Neural progenitor cell (in vitro differentiated cells): ENCODE data around the gene GABARAP. TPM values are rescaled to one million over a fixed set of nuclear protein-coding genes. Genes with fewer than 3 reads are reported as not detected.

Experiments used
- DNase-seq: peaks from one replicate; pipeline ENCODE4 v3.0.0-alpha.2; 2016; ENCODE audit warnings: low spot score
- H2AFZ ChIP-seq: fragments of 200-600 bp; sonication (generic); replicated peaks from 2 replicates; pipeline ENCODE4 v1.6.1; 2016; ENCODE audit warnings: antibody characterized with exemption
- H3F3A ChIP-seq: fragments of 200-600 bp; sonication (generic); 2 replicates; pipeline ENCODE4 v1.6.1; 2016; ENCODE audit warnings: antibody characterized with exemption, low read depth
- H3K27ac ChIP-seq: fragments of 200-600 bp; sonication (generic); 2 replicates; pipeline ENCODE4 v1.5.1; 2016; ENCODE audit warnings: mild to moderate bottlenecking
- H3K27me3 ChIP-seq: fragments of 200-600 bp; sonication (generic); 2 replicates; pipeline ENCODE4 v1.6.1; 2016; ENCODE audit warnings: mild to moderate bottlenecking, moderate library complexity
- H3K36me3 ChIP-seq: fragments of 200-600 bp; sonication (generic); 2 replicates; pipeline ENCODE4 v1.5.1; 2016
- H3K4me1 ChIP-seq: fragments of 200-600 bp; sonication (generic); 2 replicates; pipeline ENCODE4 v1.6.1; 2016; ENCODE audit warnings: mixed run types
- H3K4me2 ChIP-seq: fragments of 200-600 bp; sonication (generic); 2 replicates; pipeline ENCODE4 v1.6.1; 2016
- H3K4me3 ChIP-seq: fragments of 200-600 bp; sonication (generic); 2 replicates; pipeline ENCODE4 v1.5.1; 2016
- H3K79me2 ChIP-seq: fragments of 200-600 bp; sonication (generic); 2 replicates; pipeline ENCODE4 v1.6.1; 2016; ENCODE audit warnings: low read depth
- H3K9ac ChIP-seq: fragments of 200-600 bp; sonication (generic); 2 replicates; pipeline ENCODE4 v1.6.1; 2016
- H3K9me3 ChIP-seq: fragments of 200-600 bp; sonication (generic); 2 replicates; pipeline ENCODE4 v1.5.1; 2016; ENCODE audit warnings: low read depth
- H4K20me1 ChIP-seq: fragments of 200-600 bp; sonication (generic); 2 replicates; pipeline ENCODE4 v1.6.1; 2016; ENCODE audit warnings: low read depth
- H3K27ac Mint-ChIP-seq: 3 replicates; pipeline ENCODE4 v1.8.0; 2021; ENCODE audit warnings: mixed read lengths
- H3K27me3 Mint-ChIP-seq: 2 replicates; pipeline ENCODE4 v1.8.0; 2022; ENCODE audit warnings: low read depth, mild to moderate bottlenecking, inconsistent platforms, moderate library complexity, mixed read lengths; ENCODE audit not compliant: insufficient read depth
- H3K36me3 Mint-ChIP-seq: 3 replicates; pipeline ENCODE4 v1.8.0; 2021; ENCODE audit warnings: mixed read lengths
- H3K4me1 Mint-ChIP-seq: 3 replicates; pipeline ENCODE4 v1.8.0; 2021; ENCODE audit warnings: mixed read lengths
- H3K4me3 Mint-ChIP-seq: 3 replicates; pipeline ENCODE4 v1.8.0; 2021; ENCODE audit warnings: mild to moderate bottlenecking, moderate library complexity, mixed read lengths
- H3K9me3 Mint-ChIP-seq: 3 replicates; pipeline ENCODE4 v1.8.0; 2020; ENCODE audit warnings: mixed read lengths
- EZH2 ChIP-seq: fragments of 200-600 bp; sonication (generic); IDR thresholded peaks from 2 replicates; pipeline ENCODE4 v1.6.1; 2017; ENCODE audit warnings: antibody characterized with exemption, mild to moderate bottlenecking, moderate library complexity
- EZH2phosphoT487 ChIP-seq: fragments of 200-600 bp; sonication (generic); IDR thresholded peaks from 2 replicates; pipeline ENCODE4 v1.6.1; 2017; ENCODE audit warnings: antibody characterized with exemption
- microRNA counts: library from miRNA; unstranded; fragments of <30 nt; microRNA quantifications from one replicate; lab custom pipeline; 2016
- microRNA-seq: library from miRNA; unstranded; fragments of <30 nt; microRNA quantifications from one replicate; pipeline ENCODE4, GENCODE V29; 2016
- small RNA-seq: library from RNA; depleted of rRNA; stranded (forward); fragments of <200 nt; gene quantifications from one replicate; pipeline ENCODE3, GENCODE V24; 2015
- total RNA-seq: library from RNA; depleted of rRNA; stranded (reverse); fragments of >200 nt; gene quantifications from 2 replicates; pipeline ENCODE4 v1.2.3, GENCODE V29; 2015; ENCODE audit warnings: low replicate concordance
- TF ChIP-seq, protein P1 (sequence below): fragments of 200-600 bp; sonication (generic); IDR thresholded peaks from 2 replicates; pipeline ENCODE4 v1.5.1; 2017; ENCODE audit warnings: antibody characterized with exemption, mild to moderate bottlenecking

Gene GABARAP
- total RNA-seq, 1 donor from 2014 or later, result 225 TPM

DNA sequence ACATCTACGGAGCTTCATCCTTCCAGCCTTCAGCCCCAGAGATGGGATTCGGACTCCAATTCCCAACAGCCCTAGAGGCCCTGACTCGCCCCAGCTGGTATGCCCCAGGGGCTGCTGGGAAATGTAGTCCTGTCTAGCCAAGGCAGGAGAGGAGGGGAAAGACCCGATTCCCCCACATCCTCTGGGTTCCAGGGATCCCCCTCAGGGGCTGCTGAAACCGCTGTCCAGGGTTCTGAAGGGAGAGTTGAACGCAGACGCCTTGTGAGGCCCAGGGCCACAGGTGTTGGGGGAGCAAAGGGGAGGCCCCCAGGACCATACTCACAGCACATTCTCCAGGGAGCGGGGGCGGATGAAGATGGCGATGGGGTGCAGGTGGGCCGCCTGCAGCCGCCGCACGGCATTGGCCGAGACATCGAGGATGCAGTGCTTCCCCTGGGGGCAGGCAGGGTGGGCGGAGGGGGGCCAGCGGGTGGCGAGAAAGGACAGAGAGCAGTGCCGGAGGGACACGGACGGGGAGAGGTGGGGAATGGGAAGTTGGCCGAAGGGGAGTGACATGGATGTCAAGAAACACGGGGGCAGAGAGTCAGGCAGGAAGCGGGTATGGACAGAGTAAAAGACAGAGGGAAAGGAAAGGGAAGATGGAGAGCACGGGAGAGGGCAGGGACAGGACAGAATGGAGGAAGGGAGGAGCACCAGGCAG is 50.5 kb downstream of the GABARAP start:
- Histone ChIP-seq H3K27ac (no peak overlapping the region), H4K20me1 (peaks cover 14% of the 10 kb centered on the region), H3K9me3 (no peaks in the 10 kb centered on the region), H3K4me3 (no peak overlapping the region), H3K36me3 (no peaks in the 10 kb centered on the region), H3K79me2 (no peaks in the 10 kb centered on the region), H3K9ac (no peak overlapping the region), H3K4me1 (no peaks in the 10 kb centered on the region), H2AFZ (no peak overlapping the region), H3F3A (peaks cover 3% of the 10 kb centered on the region), H3K27me3 (no peaks in the 10 kb centered on the region), H3K4me2 (no peak overlapping the region)
- no peaks in the 10 kb centered on the region for H3K9me3 Mint-ChIP-seq
- DNase-seq, result peak; percentile 86
- peaks cover 35% of the 10 kb centered on the region for H3K36me3 Mint-ChIP-seq
- TF ChIP-seq EZH2 (no peak), EZH2phosphoT487 (no peak)
- TF ChIP-seq, protein P1, sequence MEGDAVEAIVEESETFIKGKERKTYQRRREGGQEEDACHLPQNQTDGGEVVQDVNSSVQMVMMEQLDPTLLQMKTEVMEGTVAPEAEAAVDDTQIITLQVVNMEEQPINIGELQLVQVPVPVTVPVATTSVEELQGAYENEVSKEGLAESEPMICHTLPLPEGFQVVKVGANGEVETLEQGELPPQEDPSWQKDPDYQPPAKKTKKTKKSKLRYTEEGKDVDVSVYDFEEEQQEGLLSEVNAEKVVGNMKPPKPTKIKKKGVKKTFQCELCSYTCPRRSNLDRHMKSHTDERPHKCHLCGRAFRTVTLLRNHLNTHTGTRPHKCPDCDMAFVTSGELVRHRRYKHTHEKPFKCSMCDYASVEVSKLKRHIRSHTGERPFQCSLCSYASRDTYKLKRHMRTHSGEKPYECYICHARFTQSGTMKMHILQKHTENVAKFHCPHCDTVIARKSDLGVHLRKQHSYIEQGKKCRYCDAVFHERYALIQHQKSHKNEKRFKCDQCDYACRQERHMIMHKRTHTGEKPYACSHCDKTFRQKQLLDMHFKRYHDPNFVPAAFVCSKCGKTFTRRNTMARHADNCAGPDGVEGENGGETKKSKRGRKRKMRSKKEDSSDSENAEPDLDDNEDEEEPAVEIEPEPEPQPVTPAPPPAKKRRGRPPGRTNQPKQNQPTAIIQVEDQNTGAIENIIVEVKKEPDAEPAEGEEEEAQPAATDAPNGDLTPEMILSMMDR, result no peak
- peaks cover 7% of the 10 kb centered on the region for H3K27me3 Mint-ChIP-seq
- peaks cover 14% of the 10 kb centered on the region for H3K4me1 Mint-ChIP-seq
- no peak overlapping the region for H3K4me3 Mint-ChIP-seq
- H3K27ac Mint-ChIP-seq, result peak overlapping the region; percentile 78

DNA sequence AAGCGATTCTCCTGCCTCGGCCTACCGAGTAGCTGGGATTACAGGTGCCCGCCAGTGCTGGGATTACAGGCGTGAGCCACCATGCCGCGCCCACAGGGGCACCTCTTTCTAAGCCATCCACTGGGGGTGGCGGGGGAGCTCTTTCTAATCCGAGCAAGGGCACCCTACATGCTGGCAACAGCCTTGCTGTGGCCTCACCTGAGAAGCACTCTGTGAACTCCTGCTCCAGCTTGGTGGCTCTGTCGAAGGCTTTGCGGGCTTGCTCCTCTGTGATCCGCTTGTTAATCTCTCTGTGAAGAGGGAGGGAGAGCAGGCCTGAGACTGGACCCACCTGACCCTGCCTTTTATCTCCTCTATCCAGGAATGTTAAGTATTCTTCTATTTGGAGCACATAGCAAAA is 51.2 kb downstream of the GABARAP start:
- H3K27me3 Mint-ChIP-seq, result peaks cover 11% of the 10 kb centered on the region
- no peak overlapping the region for H3K27ac ChIP-seq
- TF ChIP-seq EZH2phosphoT487, result no peak
- TF ChIP-seq EZH2, result no peak
- TF ChIP-seq, protein P1, result no peak
- peaks cover 14% of the 10 kb centered on the region for H3K4me1 Mint-ChIP-seq
- H3K36me3 ChIP-seq, result no peaks in the 10 kb centered on the region
- no peak overlapping the region for H3K27ac Mint-ChIP-seq
- no peaks in the 10 kb centered on the region for H3K9me3 ChIP-seq
- peaks cover 14% of the 10 kb centered on the region for H4K20me1 ChIP-seq
- no peaks in the 10 kb centered on the region for H3K4me1 ChIP-seq
- no peaks in the 10 kb centered on the region for H3K27me3 ChIP-seq
- DNase-seq, result no peak
- peak overlapping the region; percentile 24 for H3K4me3 Mint-ChIP-seq
- H3F3A ChIP-seq, result peaks cover 8% of the 10 kb centered on the region
- H3K36me3 Mint-ChIP-seq, result peaks cover 32% of the 10 kb centered on the region
- H3K79me2 ChIP-seq, result no peaks in the 10 kb centered on the region
- H3K9ac ChIP-seq, result no peak overlapping the region
- H2AFZ ChIP-seq, result no peak overlapping the region
- H3K9me3 Mint-ChIP-seq, result no peaks in the 10 kb centered on the region
- no peak overlapping the region for H3K4me3 ChIP-seq
- H3K4me2 ChIP-seq, result no peak overlapping the region

DNA sequence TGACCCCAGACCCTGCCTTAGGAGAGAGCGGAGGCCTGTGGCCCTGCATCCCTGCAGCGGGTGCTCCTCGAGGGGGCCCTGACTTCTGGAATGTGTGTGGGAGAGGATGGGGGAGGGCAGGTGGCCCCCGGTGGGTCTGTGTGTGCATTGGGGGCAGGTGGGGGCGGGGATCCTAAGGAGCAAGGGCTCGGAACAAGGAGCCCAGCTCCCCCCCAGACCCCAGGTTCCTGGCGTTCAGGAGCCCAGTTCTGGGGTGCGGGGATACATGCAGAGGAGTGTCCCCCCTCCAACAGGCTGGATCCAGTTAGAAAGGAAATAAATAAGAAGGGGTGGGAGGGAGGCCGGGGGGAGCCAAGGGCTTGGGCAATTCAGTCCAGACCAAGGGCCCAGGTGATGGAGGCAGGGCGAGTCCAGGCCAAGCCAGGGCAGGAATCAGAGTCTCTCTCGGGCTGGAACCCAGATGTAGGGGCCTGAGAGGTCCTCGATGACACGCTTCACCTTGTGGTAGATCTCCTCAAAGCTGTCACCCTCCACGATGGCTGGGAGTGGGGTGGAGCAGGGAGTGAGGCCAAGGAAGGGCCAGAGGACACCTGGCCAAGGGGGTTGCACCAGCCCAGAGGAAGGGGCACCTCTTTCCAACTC is 51.9 kb downstream of the GABARAP start:
- Histone ChIP-seq H3K27me3 (no peaks in the 10 kb centered on the region), H3K36me3 (no peaks in the 10 kb centered on the region), H3K4me3 (no peak overlapping the region), H3F3A (peaks cover 8% of the 10 kb centered on the region), H3K4me1 (no peaks in the 10 kb centered on the region), H3K9me3 (no peaks in the 10 kb centered on the region), H4K20me1 (peaks cover 14% of the 10 kb centered on the region), H3K27ac (no peak overlapping the region), H3K4me2 (no peak overlapping the region), H3K79me2 (no peaks in the 10 kb centered on the region), H2AFZ (no peak overlapping the region), H3K9ac (no peak overlapping the region)
- H3K27me3 Mint-ChIP-seq, result peaks cover 7% of the 10 kb centered on the region
- no peak overlapping the region for H3K27ac Mint-ChIP-seq
- H3K4me3 Mint-ChIP-seq, result no peak overlapping the region
- TF ChIP-seq, protein P1, result no peak
- TF ChIP-seq EZH2phosphoT487 (no peak), EZH2 (no peak)
- peaks cover 14% of the 10 kb centered on the region for H3K4me1 Mint-ChIP-seq
- no peaks in the 10 kb centered on the region for H3K9me3 Mint-ChIP-seq
- DNase-seq, result no peak
- H3K36me3 Mint-ChIP-seq, result peaks cover 30% of the 10 kb centered on the region

MicroRNAs within 50 kb of the gene (microRNA counts, 767-probe panel; counts per million panel counts)
- microRNA hsa-miR-324-3p (lab: Ali Mortazavi, UCI), result 460 counts per million, percentile 90 among the panel's probes with 10 or more counts
- 460 counts per million, percentile 90 among the panel's probes with 10 or more counts for microRNA hsa-miR-324-5p (lab: Ali Mortazavi, UCI)

Small RNA genes within 50 kb of the gene (microRNA-seq; reads per million reads assigned to microRNA genes)
- gene MIR324, result 249 reads per million, percentile 84 among the genes with 10 or more reads in this experiment

Small RNA genes within 50 kb of the gene (small RNA-seq; reads per million reads assigned to genes)
- gene AC120057.4 (not detected), gene MIR324 (0.18 reads per million), gene RF00019 (not detected)

Other genes with a start within 250 kb of the GABARAP start
- 0.21 and 0.40 TPM in 2 replicates for gene ALOX12, start 246.4 kb downstream of the GABARAP start, total RNA-seq
- 104 and 137 TPM in 2 replicates for gene RNASEK, start 229.8 kb downstream of the GABARAP start, total RNA-seq
- 3.8 and 5.3 TPM in 2 replicates for gene BCL6B, start 219.4 kb downstream of the GABARAP start, total RNA-seq
- gene SLC16A13, start 206.4 kb downstream of the GABARAP start, total RNA-seq, result 1.4 TPM in 1 of 2 replicates, not detected in the other
- not detected in 2 replicates for gene SLC16A11, start 198.4 kb downstream of the GABARAP start, total RNA-seq
- not detected in 2 replicates for gene CLEC10A, start 162.2 kb downstream of the GABARAP start, total RNA-seq
- not detected in 2 replicates for gene ASGR2, start 127.6 kb downstream of the GABARAP start, total RNA-seq
- 3.1 and 4.4 TPM in 2 replicates for gene ASGR1, start 63.1 kb downstream of the GABARAP start, total RNA-seq
- 23.5 and 50.5 TPM in 2 replicates for gene DLG4, start 22.6 kb downstream of the GABARAP start, total RNA-seq
- gene ACADVL, start 22.5 kb downstream of the GABARAP start, total RNA-seq, result 86.7 and 194 TPM in 2 replicates
- gene DVL2, start 7.9 kb downstream of the GABARAP start, total RNA-seq, result 43.9 and 113 TPM in 2 replicates
- gene PHF23, start 3.0 kb downstream of the GABARAP start, total RNA-seq, result 31.6 and 59.1 TPM in 2 replicates
- gene CTDNEP1, start 9.3 kb upstream of the GABARAP start, total RNA-seq, result 46.5 and 55.3 TPM in 2 replicates
- gene ELP5, start 9.8 kb upstream of the GABARAP start, total RNA-seq, result 17.5 and 42.2 TPM in 2 replicates
- 0.32 and 1.3 TPM in 2 replicates for gene CLDN7, start 20.0 kb upstream of the GABARAP start, total RNA-seq
- gene SLC2A4, start 39.3 kb upstream of the GABARAP start, total RNA-seq, result 1.7 and 7.3 TPM in 2 replicates
- gene YBX2, start 52.2 kb upstream of the GABARAP start, total RNA-seq, result 2.7 and 9.1 TPM in 2 replicates
- gene EIF5A, start 65.2 kb upstream of the GABARAP start, total RNA-seq, result 251 and 370 TPM in 2 replicates
- 20.5 and 41.8 TPM in 2 replicates for gene GPS2, start 72.9 kb upstream of the GABARAP start, total RNA-seq
- 5.1 and 26.3 TPM in 2 replicates for gene NEURL4, start 86.9 kb upstream of the GABARAP start, total RNA-seq
- gene ACAP1, start 94.1 kb upstream of the GABARAP start, total RNA-seq, result 0.65 and 2.7 TPM in 2 replicates
- 2.7 and 8.2 TPM in 2 replicates for gene KCTD11, start 109.7 kb upstream of the GABARAP start, total RNA-seq
- gene TMEM95, start 112.7 kb upstream of the GABARAP start, total RNA-seq, result not detected in 2 replicates
- 1.8 and 4.0 TPM in 2 replicates for gene TNK1, start 138.6 kb upstream of the GABARAP start, total RNA-seq
- 6.6 and 17.5 TPM in 2 replicates for gene PLSCR3, start 152.1 kb upstream of the GABARAP start, total RNA-seq
- gene TMEM256, start 161.6 kb upstream of the GABARAP start, total RNA-seq, result 72.0 and 152 TPM in 2 replicates
- gene NLGN2, start 165.4 kb upstream of the GABARAP start, total RNA-seq, result 13.9 and 36.5 TPM in 2 replicates
- gene SPEM1, start 177.9 kb upstream of the GABARAP start, total RNA-seq, result not detected in 2 replicates
- gene SPEM2, start 183.2 kb upstream of the GABARAP start, total RNA-seq, result not detected in 2 replicates
- gene SPEM3, start 186.4 kb upstream of the GABARAP start, total RNA-seq, result not detected in 2 replicates
- 1.0 and 1.6 TPM in 2 replicates for gene TMEM102, start 193.0 kb upstream of the GABARAP start, total RNA-seq
- gene FGF11, start 197.1 kb upstream of the GABARAP start, total RNA-seq, result 7.6 and 14.9 TPM in 2 replicates
- gene CHRNB1, start 202.6 kb upstream of the GABARAP start, total RNA-seq, result 7.4 and 7.5 TPM in 2 replicates
- 5.4 and 15.5 TPM in 2 replicates for gene ZBTB4, start 237.2 kb upstream of the GABARAP start, total RNA-seq
- gene SLC35G6, start 239.0 kb upstream of the GABARAP start, total RNA-seq, result not detected in 2 replicates
- 32.7 and 51.4 TPM in 2 replicates for gene POLR2A, start 241.9 kb upstream of the GABARAP start, total RNA-seq